ENCODE results near the gene MTF2. TPM values are rescaled to one million over a fixed set of nuclear protein-coding genes. Genes with fewer than 3 reads are reported as not detected.
"Not testable (repeated sequence)": the region's sequence is repeated elsewhere in the genome, so short reads cannot be mapped to it uniquely, and the experiment has no call there.

The MTF2 gene
- total RNA-seq, 2 donors from 2014 or later, result 13.9 to 17.2 TPM

DNA sequence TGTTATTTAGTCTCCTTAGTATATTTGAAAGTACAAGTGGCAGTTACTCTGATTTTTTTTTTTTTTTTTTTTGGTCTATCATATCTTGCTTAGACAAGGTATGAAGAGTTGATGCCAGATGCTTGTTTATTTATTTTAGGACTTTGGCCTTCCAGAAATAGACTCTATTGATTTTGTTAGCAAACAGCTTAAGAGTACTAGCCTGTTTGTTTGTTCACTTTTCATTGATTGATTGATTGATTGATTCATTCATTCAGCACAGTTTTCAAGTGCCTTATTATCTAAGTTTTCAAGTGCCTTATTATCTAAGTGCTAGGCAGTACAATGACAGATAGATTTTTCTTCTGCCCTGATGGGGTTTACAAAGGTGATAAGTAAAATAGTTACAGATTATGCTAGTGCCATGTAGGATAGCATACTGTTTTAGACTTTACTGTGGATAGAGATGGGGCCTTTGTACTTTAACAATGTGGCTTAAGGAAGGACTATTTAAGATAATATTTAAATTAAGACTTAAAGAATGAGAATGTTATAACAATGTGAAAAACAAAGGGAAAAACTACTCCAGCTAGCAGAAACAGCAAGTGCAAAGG lies 50.5 kb downstream of the MTF2 start:
- no peak for DNase-seq (ENCODE audit: low spot score)
- intact Hi-C loops (cut with DNase I), result no loop called here

DNA sequence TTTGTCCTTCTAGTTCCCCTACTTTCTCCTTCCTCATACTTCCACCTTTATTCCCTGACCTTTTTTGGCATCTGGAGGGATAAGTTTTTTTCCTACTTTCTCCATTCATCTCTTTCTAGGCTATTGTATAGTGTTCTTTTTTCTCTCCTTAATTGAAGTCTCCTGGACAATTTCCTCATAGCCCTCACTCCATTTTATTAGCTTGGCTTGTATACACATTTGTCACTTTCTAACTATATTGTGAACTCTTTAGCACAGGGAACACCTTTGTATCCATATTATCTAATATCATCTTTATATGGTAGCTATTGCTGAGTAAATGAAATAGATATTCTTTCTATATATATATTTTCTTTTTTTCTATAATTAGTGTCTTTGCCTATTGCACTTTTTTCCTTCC lies 53.6 kb downstream of the MTF2 start:
- DNase-seq (ENCODE audit: low spot score), result no peak
- intact Hi-C loops (cut with DNase I), result no loop called here

DNA sequence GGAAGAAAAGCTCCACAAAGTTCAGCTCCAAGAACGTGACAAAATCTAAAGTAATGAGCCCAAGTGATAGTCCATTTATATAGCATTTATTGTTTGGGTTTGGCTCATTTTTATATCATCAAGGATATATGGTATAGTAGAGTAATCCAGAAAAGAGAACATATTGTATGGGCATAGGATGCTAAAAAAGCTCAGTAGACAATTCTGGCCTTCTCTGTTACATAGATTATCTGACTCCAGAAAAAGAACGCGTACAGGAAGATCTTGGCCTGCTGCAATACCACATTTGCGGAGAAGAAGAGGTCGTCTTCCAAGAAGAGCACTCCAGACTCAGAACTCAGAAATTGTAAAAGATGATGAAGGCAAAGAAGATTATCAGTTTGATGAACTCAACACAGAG lies 57.4 kb downstream of the MTF2 start:
- intact Hi-C loops (cut with DNase I), result no loop called here
- DNase-seq (ENCODE audit: low spot score), result no peak

DNA sequence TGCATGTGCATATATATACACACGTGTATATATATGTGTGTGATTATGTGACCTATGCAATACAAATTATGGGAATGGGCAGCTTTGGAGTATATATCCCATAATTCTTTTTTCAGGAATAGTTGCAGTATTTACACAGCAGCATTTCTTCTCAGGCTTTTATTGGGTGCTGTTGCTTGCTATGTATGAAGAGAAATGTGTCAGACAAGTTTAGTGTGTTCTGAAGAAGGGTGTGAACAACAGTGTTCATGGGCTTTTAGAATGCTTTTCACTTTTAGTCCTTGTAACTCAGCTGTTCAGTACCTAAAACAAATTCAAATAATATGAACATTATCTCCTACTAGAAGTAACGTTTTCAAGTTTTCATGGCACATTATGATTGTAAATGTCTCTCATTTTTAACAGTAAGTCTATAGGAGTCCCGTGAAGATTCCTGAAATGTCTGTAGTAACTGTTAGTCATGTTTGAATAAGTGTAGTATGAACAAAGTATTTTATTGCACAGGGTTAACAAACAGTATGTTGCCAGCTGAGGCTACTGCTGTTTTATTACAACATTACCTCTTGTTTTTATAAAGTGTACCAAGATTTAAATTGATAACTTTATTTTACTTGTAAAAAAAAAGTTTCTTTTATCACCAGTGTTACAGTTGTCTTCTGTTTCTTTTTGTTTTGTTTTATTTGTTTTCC lies 58.7 kb downstream of the MTF2 start:
- DNase-seq (ENCODE audit: low spot score), result no peak
- intact Hi-C loops (cut with DNase I), result no loop called here

DNA sequence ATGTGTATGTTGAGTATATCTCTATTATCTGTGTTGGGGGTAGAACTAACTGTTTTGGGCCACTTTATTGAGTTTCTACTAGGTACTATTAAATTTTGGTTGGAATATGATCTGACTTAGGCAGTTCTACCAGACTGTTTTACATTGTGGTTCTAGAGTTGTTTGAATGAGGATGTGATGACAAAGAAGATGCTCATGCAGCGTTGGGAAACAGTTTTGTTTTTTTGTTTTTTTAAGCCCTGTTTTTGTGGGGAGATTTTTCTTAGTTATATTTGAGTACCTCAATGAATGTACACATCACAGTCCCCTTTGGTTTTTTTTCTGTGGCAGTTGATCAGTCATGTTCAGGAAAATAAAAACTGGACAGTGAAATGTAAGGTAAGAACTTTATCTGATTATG lies 61.0 kb downstream of the MTF2 start:
- no peak for DNase-seq (ENCODE audit: low spot score)
- intact Hi-C loops (cut with DNase I), result no loop called here

DNA sequence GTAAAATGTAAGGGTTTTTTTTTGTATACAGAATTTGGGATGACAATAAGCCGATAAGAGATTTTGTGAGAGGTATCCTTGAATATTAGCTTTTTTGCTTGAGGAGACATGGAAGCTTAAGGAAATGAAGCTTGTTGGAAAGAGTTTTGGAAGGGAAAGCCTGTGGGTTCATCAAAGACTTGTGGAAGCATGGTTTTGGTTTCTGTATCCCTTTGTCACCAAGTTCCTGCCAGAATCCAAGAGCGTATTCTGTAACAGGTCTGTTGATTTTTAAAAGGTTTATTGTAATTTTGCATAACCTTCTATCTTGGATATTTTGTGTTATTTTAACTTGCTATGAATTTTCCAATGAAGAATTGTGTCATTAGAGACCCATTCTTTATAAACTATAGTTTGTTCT lies 63.1 kb downstream of the MTF2 start:
- intact Hi-C loops (cut with DNase I), result no loop called here

DNA sequence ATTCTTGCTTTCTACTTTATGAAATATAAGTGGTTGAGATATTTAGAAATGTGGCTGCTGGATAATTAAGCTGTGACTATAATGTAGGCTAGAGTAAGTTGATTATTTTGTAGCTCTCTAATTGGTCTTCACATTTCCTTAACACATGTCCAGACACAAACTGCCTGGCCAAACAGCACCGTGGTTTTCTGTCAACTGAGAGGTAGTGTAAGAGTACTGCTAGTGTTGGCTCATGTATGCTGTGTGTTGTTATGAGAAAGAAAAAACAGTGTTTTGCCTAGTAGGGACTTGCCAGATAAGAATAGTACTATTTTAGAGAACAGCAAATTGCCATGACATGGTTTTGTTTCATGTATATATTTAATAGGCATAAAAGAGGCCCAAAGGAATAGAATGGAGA lies 64.1 kb downstream of the MTF2 start:
- intact Hi-C loops (cut with DNase I), result no loop called here
- DNase-seq (ENCODE audit: low spot score), result no peak

More for the DNA sequence above, 63.1 kb downstream of the MTF2 start:
- DNase-seq (ENCODE audit: low spot score), result no peak

DNA sequence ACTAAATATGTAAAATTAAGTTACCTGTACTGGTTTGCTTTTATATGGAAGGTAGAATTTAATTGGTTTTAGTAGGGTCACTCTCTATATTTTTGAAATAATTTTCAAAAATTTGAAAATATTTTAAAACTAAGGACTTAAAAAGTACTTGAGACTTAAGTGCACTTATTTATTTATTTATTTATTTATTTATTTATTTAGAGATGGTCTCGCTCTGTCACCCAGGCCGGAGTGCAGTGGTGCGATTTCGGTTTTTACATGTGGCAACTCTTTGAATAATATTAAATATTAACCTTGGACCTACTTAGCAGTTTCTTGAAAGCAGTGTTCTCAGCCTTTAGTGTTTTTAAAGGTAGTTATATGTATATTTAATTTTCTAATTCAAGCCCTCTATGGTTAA lies 64.7 kb downstream of the MTF2 start:
- no peak for DNase-seq (ENCODE audit: low spot score)
- intact Hi-C loops (cut with DNase I), result no loop called here

DNA sequence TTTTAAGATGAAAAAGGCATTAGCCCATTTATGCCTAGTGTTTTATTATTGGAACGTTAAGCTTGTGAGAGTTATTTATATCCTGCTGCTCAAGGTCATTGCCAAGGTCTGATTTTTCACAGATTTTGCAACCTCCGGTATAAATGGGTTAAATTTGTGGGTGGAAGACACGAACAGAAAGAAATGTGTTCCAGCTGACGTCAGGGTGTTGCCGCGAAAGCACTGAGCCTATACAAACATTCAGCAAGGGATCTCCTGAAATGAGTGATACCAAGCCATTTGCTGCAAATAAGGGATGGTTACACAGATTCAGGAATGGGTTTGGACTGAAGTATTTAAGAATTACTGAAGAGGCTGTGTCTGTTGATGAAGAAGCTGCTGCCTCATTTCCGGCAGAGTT lies 68.9 kb downstream of the MTF2 start:
- intact Hi-C loops (cut with DNase I), result no loop called here
- no peak for DNase-seq (ENCODE audit: low spot score)

DNA sequence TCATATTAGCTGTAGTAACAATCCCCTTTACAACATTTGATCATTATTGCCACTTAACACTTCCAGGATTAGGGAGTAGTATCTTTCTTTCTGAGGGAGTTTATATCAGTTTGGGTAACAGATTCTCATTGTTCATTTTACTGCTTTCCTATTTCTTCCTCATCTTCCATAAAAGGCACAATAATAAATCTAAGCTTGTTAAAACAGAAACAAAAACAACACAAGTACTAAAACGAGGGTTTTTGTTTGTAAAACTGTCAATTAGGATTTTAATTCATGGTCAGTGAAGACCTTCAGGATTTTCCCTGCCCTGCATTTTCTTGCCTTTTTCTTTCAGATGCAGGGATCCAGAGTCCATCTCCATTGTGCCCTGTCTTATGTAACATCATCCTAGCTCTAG lies 71.6 kb downstream of the MTF2 start:
- no peak for DNase-seq (ENCODE audit: low spot score)
- intact Hi-C loops (cut with DNase I), result no loop called here

DNA sequence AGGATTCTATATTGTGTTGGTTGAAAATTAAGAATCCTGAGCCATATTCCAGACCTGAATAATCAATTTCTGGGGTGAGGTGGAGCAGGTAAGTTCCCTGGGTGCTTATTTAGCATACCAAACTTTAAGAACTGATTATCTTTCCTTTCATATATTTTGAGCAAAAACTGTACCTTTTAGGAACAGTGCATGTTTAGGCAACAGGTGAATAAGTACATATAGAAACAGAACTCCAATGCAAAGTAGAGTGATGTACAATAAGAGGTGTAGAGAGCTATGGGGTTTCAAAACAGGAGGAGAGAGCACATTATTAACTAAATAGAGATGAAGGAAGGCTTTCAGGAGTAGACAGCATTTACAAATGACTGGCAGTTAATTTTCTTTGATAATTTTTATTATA lies 72.4 kb downstream of the MTF2 start:
- intact Hi-C loops (cut with DNase I), result no loop called here
- DNase-seq (ENCODE audit: low spot score), result no peak

DNA sequence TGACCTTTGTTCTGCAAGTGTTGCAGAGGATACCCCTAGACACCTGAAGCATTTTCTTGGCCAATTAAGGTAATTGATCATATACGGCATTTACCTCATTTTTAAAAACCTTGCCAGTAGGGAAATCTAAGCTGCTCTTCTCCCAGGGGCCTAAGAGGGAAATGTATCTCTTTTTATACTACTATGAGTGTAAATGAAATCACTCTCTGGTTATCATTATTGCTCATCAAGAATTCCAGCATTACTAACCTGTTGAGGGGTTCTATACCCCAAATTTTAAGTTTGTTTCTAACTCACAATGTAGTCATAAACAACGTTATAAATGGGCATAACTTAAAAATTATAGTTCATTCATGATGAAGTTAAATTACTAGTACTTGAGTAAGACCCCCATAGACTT lies 73.8 kb downstream of the MTF2 start:
- intact Hi-C loops (cut with DNase I), result no loop called here
- DNase-seq (ENCODE audit: low spot score), result no peak

DNA sequence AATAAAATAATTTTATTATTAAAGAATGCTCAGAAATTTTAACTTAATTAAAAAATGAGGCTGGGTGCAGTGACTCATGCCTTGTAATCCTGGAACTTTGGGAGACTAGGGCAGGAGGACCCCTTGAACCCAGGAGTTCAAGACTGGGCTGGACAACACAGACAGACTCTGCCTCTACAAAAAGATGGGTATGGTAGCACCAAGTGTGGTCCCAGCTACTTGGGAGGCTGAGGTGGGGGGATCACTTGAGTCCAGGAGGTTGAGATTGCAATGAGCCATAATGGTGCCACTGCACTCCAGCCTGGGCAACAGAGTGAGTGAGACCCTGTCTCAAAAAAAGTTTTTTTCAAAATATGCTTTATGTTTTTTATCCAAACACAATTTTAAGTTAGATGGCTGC lies 75.8 kb downstream of the MTF2 start:
- DNase-seq (ENCODE audit: low spot score), result no peak

DNA sequence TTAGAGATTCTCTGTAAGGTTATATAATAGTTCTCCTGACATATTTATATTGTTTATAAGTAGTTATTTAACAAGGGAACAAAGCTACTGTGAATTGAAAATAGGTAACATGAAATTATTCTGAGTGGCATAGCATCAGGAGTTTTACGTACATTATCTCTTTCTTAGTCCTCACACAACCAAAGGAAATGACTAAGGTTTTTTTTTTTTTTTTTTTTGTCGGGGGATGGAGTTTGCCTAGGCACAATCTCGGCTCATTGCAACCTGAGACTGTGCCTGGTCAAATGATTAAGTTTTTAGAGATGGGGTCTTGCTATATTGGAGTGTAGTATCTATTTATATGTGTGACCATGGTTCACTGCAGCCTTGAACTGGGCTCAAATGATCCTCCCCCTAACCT lies 76.3 kb downstream of the MTF2 start:
- intact Hi-C loops (cut with DNase I), result no loop called here
- DNase-seq (ENCODE audit: low spot score), result no peak

More for the DNA sequence above, 75.8 kb downstream of the MTF2 start:
- intact Hi-C loops (cut with DNase I), result no loop called here

DNA sequence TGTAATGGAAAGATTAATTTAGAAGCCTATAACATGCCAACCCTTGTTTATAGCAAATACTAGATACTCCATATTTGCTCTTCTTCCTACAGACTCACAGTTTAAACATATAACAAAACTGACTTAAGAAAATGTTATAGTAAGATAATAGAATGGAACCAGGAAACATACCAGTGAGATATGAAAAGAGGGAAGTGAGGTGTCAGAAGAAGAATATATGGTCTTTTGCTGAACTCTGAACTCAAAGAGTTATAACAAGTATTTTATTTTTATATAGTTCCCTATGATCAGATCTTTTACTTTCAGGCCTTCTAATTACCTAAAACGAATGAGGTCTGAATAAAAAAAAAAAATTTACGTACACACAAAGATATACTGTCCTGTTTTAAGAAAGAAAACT lies 80.3 kb downstream of the MTF2 start:
- no peak for DNase-seq (ENCODE audit: low spot score)
- intact Hi-C loops (cut with DNase I), result no loop called here

DNA sequence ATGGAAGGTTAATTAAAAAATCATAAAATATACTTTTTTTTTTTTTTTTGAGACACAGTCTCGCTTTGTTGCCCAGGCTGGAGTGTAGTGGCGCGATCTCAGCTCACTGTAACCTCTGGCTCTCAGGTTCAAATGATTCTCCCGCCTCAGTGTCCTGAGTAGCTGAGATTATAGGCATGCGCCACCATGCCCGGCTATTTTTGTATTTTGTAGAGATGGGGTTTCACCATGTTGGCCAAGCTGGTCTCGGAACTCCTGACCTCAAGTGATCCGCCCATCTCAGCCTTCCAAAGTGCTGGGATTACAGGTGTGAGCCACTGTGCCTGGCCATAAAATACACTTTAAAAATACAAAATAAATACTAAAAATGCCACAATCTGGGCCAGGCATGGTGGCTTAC lies 84.2 kb downstream of the MTF2 start:
- DNase-seq (ENCODE audit: low spot score); intact Hi-C loops (cut with DNase I): not testable (repeated sequence)

DNA sequence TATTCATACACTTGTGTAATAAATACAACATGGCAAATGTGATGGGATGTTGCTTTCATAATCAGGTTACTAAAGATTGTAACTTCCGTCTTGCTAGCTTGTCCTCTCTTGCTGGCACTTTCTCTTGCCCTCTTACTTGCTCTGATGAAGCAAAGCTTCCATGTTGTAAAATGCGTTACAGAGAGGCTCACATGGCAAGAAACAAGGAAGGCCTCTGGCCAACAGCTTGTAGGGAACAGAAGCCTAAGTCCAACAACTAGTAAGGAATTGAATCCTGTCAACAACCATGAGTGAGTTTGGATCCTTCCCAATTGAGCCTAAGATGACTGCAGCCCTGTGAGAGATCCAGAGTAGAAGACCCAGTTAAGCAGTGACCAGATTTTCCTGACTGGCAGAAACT lies 85.7 kb downstream of the MTF2 start:
- DNase-seq (ENCODE audit: low spot score), result no peak
- intact Hi-C loops (cut with DNase I), result no loop called here

DNA sequence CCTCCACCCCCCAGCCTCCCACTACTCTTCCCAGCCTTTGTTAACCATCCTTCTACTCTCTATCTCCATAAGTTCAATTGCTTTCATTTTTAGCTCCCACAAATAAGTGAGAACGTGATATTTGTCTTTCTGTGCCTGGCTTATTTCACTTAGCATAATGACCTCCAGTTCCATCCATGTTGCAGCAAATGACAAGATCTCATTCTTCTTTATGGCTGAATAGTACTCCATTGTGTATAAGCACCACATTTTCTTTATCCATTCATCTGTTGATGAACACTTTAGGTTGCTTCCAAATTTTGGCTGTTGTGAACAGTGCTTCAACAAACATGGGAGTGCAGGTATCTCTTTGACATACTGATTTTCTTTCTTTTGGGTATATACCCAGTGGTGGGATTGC lies 86.8 kb downstream of the MTF2 start:
- intact Hi-C loops (cut with DNase I); DNase-seq (ENCODE audit: low spot score): not testable (repeated sequence)

DNA sequence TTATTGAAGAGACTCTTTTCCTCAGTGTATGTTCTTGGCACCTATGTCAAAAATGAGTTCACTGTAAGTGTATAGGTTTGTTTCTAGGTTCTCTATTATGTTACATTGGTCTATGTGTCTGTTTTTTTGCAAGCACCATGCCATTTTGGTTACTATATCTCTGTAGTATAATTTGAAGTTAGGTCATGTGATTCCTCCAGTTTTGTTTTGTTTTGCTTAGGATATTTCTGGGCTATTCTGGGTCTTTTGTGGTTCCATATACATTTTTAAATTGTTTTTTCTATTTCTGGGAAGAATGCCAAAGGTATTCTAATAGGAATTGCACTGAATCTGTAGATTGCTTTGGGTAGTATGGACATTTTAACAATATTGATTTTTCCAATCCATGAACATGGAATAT lies 87.9 kb downstream of the MTF2 start:
- no peak for DNase-seq (ENCODE audit: low spot score)
- intact Hi-C loops (cut with DNase I), result no loop called here

DNA sequence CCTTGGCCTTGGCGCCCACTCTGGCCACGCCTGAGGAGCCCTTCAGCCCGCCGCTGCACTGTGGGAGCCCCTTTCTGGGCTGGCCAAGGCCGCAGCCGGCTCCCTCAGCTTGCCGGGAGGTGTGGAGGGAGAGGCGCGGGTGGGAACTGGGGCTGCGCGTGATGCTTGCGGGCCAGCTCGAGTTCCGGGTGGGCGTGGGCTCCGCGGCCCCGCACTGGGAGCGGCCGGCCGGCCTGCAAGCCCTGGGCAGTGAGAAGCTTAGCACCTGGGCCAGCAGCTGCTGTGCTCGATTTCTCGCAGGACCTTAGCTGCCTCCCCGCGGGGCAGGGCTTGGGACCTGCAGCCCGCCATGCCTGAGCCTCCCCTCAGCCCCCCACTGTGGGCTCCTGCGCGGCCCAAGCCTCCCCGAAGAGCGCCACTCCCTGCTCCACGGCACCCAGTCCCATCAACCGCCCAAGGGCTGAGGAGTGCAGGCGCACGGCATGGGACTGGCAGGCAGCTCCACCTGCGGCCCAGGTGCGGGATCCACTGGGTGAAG lies 91.1 kb downstream of the MTF2 start:
- peak; percentile 73 for DNase-seq (ENCODE audit: low spot score)
- intact Hi-C loops (cut with DNase I), result not testable (repeated sequence)

DNA sequence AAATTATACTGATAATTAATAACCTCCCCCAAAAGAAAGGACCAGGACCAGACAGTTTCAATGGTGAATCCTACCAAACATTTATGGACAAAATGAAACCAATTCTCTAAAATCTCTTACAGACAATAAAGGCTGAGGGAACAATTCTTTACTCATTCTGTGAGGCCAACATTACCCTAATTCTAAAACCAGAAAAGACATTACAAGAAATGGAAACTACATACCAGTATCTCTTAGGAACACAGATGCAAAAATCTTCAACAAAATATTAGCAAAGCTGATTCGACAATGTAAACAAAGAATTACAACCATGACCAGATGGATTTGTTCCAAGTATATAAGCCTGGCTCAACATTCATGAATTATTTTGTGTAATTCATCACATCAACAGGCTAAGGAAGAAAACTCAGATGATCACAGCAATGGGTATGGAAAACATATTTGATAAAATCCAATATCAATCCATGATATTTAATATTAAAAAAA lies 92.5 kb downstream of the MTF2 start:
- intact Hi-C loops (cut with DNase I), result no loop called here

More for the DNA sequence above, 92.5 kb downstream of the MTF2 start:
- no peak for DNase-seq (ENCODE audit: low spot score)
